T-helper 1 cell treated with Interleukin-12 subunit alpha and Interleukin-12 subunit beta and Interleukin-4 antibody, amounts not matched to agents 30 μg/mL and 1 μg/mL, for 36 hours (primary cell): ENCODE measurements around the gene PTAFR.

Source experiments
- H3K27ac Mint-ChIP-seq: one replicate; pipeline ENCODE4 v1.8.0; 2021; ENCODE audit warnings: mild to moderate bottlenecking, mixed read lengths
- H3K27me3 Mint-ChIP-seq: one replicate; pipeline ENCODE4 v1.8.0; 2021; ENCODE audit warnings: low read depth, mixed read lengths
- H3K36me3 Mint-ChIP-seq: one replicate; pipeline ENCODE4 v1.8.0; 2021; ENCODE audit warnings: low read depth, mixed read lengths
- H3K4me1 Mint-ChIP-seq: one replicate; pipeline ENCODE4 v1.8.0; 2021; ENCODE audit warnings: low read depth, mixed read lengths
- H3K4me3 Mint-ChIP-seq: one replicate; pipeline ENCODE4 v1.8.0; 2021; ENCODE audit warnings: mild to moderate bottlenecking, moderate library complexity, mixed read lengths
- H3K9me3 Mint-ChIP-seq: one replicate; pipeline ENCODE4 v1.8.0; 2021; ENCODE audit warnings: mixed read lengths

PTAFR gene

GRCh38 chr1:28161751-28162150 is 14.7 kb downstream of the PTAFR start:
- Mint-ChIP-seq H3K4me1 (peaks cover 6% of the 10 kb centered on the region), H3K27ac (no peak overlapping the region), H3K4me3 (no peak overlapping the region), H3K9me3 (peaks cover 4% of the 10 kb centered on the region), H3K27me3 (peaks cover 58% of the 10 kb centered on the region), H3K36me3 (peaks cover 6% of the 10 kb centered on the region)

- Mint-ChIP-seq H3K27me3 (peaks cover 56% of the 10 kb centered on the region), H3K27ac (no peak overlapping the region), H3K9me3 (peaks cover 1% of the 10 kb centered on the region)
Observed at GRCh38 chr1:28160782-28161266, 15.7 kb downstream of the PTAFR start.

GRCh38 chr1:28159680-28160079 is 16.8 kb downstream of the PTAFR start:
- peaks cover 6% of the 10 kb centered on the region for H3K36me3 Mint-ChIP-seq
- H3K9me3 Mint-ChIP-seq = no peaks in the 10 kb centered on the region
- H3K27ac Mint-ChIP-seq = no peak overlapping the region
- H3K27me3 Mint-ChIP-seq = peaks cover 61% of the 10 kb centered on the region
- no peak overlapping the region for H3K4me3 Mint-ChIP-seq
- peaks cover 6% of the 10 kb centered on the region for H3K4me1 Mint-ChIP-seq

More at GRCh38 chr1:28160782-28161266, 15.7 kb downstream of the PTAFR start:
- Mint-ChIP-seq H3K4me3 (no peak overlapping the region), H3K36me3 (peaks cover 6% of the 10 kb centered on the region), H3K4me1 (peaks cover 6% of the 10 kb centered on the region)

- Mint-ChIP-seq H3K4me3 (no peak overlapping the region), H3K27ac (no peak overlapping the region), H3K36me3 (peaks cover 6% of the 10 kb centered on the region)
Observed at GRCh38 chr1:28159243-28159642, 17.2 kb downstream of the PTAFR start.

GRCh38 chr1:28157894-28158293 is 18.6 kb downstream of the PTAFR start:
- H3K9me3 Mint-ChIP-seq = no peaks in the 10 kb centered on the region
- peaks cover 6% of the 10 kb centered on the region for H3K36me3 Mint-ChIP-seq
- peaks cover 6% of the 10 kb centered on the region for H3K4me1 Mint-ChIP-seq
- peaks cover 57% of the 10 kb centered on the region for H3K27me3 Mint-ChIP-seq
- no peak overlapping the region for H3K4me3 Mint-ChIP-seq
- H3K27ac Mint-ChIP-seq = no peak overlapping the region

More at GRCh38 chr1:28159243-28159642, 17.2 kb downstream of the PTAFR start:
- H3K9me3 Mint-ChIP-seq = no peaks in the 10 kb centered on the region
- H3K4me1 Mint-ChIP-seq = peaks cover 6% of the 10 kb centered on the region
- peaks cover 61% of the 10 kb centered on the region for H3K27me3 Mint-ChIP-seq

GRCh38 chr1:28156821-28157220 is 19.7 kb downstream of the PTAFR start:
- H3K27ac Mint-ChIP-seq = no peak overlapping the region
- H3K4me1 Mint-ChIP-seq = peaks cover 6% of the 10 kb centered on the region
- H3K27me3 Mint-ChIP-seq = peaks cover 52% of the 10 kb centered on the region
- H3K36me3 Mint-ChIP-seq = peaks cover 6% of the 10 kb centered on the region
- H3K4me3 Mint-ChIP-seq = no peak overlapping the region
- H3K9me3 Mint-ChIP-seq = no peaks in the 10 kb centered on the region

- H3K4me3 Mint-ChIP-seq = no peak overlapping the region
- no peaks in the 10 kb centered on the region for H3K9me3 Mint-ChIP-seq
- H3K27me3 Mint-ChIP-seq = peaks cover 49% of the 10 kb centered on the region
- H3K36me3 Mint-ChIP-seq = peaks cover 6% of the 10 kb centered on the region
- peaks cover under 1% of the 10 kb centered on the region for H3K4me1 Mint-ChIP-seq
- H3K27ac Mint-ChIP-seq = no peak overlapping the region
Observed at GRCh38 chr1:28155628-28156027, 20.9 kb downstream of the PTAFR start.

GRCh38 chr1:28154078-28154594 is 22.4 kb downstream of the PTAFR start:
- Mint-ChIP-seq H3K27me3 (peaks cover 56% of the 10 kb centered on the region), H3K4me3 (no peak overlapping the region), H3K4me1 (no peaks in the 10 kb centered on the region), H3K36me3 (peaks cover 8% of the 10 kb centered on the region), H3K27ac (no peak overlapping the region), H3K9me3 (no peaks in the 10 kb centered on the region)

- H3K4me3 Mint-ChIP-seq = no peak overlapping the region
- peaks cover 7% of the 10 kb centered on the region for H3K4me1 Mint-ChIP-seq
- H3K27me3 Mint-ChIP-seq = peaks cover 40% of the 10 kb centered on the region
- no peak overlapping the region for H3K27ac Mint-ChIP-seq
- H3K36me3 Mint-ChIP-seq = peaks cover 4% of the 10 kb centered on the region
- no peaks in the 10 kb centered on the region for H3K9me3 Mint-ChIP-seq
Observed at GRCh38 chr1:28150125-28150780, 26.2 kb downstream of the PTAFR start.

- Mint-ChIP-seq H3K4me3 (no peak overlapping the region), H3K9me3 (no peaks in the 10 kb centered on the region), H3K27ac (no peak overlapping the region), H3K27me3 (peaks cover 40% of the 10 kb centered on the region), H3K36me3 (peaks cover 4% of the 10 kb centered on the region), H3K4me1 (peaks cover 17% of the 10 kb centered on the region)
Observed at GRCh38 chr1:28148880-28149195, 27.7 kb downstream of the PTAFR start.

GRCh38 chr1:28147264-28148094 is 29.0 kb downstream of the PTAFR start:
- Mint-ChIP-seq H3K27me3 (peaks cover 36% of the 10 kb centered on the region), H3K4me3 (no peak overlapping the region), H3K36me3 (peaks cover 4% of the 10 kb centered on the region), H3K9me3 (no peaks in the 10 kb centered on the region), H3K27ac (no peak overlapping the region), H3K4me1 (peaks cover 19% of the 10 kb centered on the region)

- peaks cover 19% of the 10 kb centered on the region for H3K4me1 Mint-ChIP-seq
- no peak overlapping the region for H3K27ac Mint-ChIP-seq
- peaks cover 4% of the 10 kb centered on the region for H3K36me3 Mint-ChIP-seq
- no peak overlapping the region for H3K4me3 Mint-ChIP-seq
- peaks cover 37% of the 10 kb centered on the region for H3K27me3 Mint-ChIP-seq
- H3K9me3 Mint-ChIP-seq = no peaks in the 10 kb centered on the region
Observed at GRCh38 chr1:28145728-28146127, 30.8 kb downstream of the PTAFR start.

- Mint-ChIP-seq H3K27ac (no peak overlapping the region), H3K36me3 (no peaks in the 10 kb centered on the region), H3K27me3 (peaks cover 37% of the 10 kb centered on the region), H3K9me3 (no peaks in the 10 kb centered on the region), H3K4me3 (no peak overlapping the region), H3K4me1 (peaks cover 19% of the 10 kb centered on the region)
Observed at GRCh38 chr1:28144203-28145135, 32.0 kb downstream of the PTAFR start.
